DOHH2 (cell line): Measurements from ENCODE around the gene SORBS1.

Source experiments
- H3F3A ChIP-seq: fragments of 200-600 bp; sonication (generic), shearing (Covaris generic); 2 replicates; pipeline ENCODE4 v1.6.0; 2016; ENCODE audit warnings: antibody characterized with exemption, mild to moderate bottlenecking; ENCODE audit not compliant: control insufficient read depth, insufficient read depth
- H3K27ac ChIP-seq: fragments of 200-600 bp; sonication (generic); 2 replicates; pipeline ENCODE4 v1.5.1; 2014; ENCODE audit warnings: low read depth, mild to moderate bottlenecking, low read length, moderate library complexity
- H3K27me3 ChIP-seq: fragments of 200-600 bp; sonication (generic); 2 replicates; pipeline ENCODE4 v1.6.1; 2014; ENCODE audit warnings: mild to moderate bottlenecking, low read length, mixed read lengths; ENCODE audit not compliant: control insufficient read depth
- H3K36me3 ChIP-seq: fragments of 200-600 bp; sonication (generic); 2 replicates; pipeline ENCODE4 v1.6.1; 2014; ENCODE audit warnings: mild to moderate bottlenecking, low read length, moderate library complexity, mixed read lengths; ENCODE audit not compliant: control insufficient read depth
- H3K4me1 ChIP-seq: fragments of 200-600 bp; sonication (generic); 2 replicates; pipeline ENCODE4 v1.6.1; 2014; ENCODE audit warnings: mild to moderate bottlenecking, low read length, mixed read lengths; ENCODE audit not compliant: control insufficient read depth
- H3K4me2 ChIP-seq: fragments of 200-600 bp; sonication (generic); 2 replicates; pipeline ENCODE4 v1.6.0; 2014; ENCODE audit warnings: mild to moderate bottlenecking, low read length, moderate library complexity
- H3K4me3 ChIP-seq: fragments of 200-600 bp; sonication (generic); 2 replicates; pipeline ENCODE4 v1.5.1; 2014; ENCODE audit warnings: mild to moderate bottlenecking, low read length, mixed read lengths
- H3K79me2 ChIP-seq: fragments of 200-600 bp; sonication (generic); 2 replicates; pipeline ENCODE4 v1.6.1; 2014; ENCODE audit warnings: mild to moderate bottlenecking, low read length, mixed read lengths; ENCODE audit not compliant: control insufficient read depth
- H3K9me2 ChIP-seq: fragments of 200-600 bp; sonication (generic); replicated peaks from 2 replicates; pipeline ENCODE4 v1.6.1; 2014; ENCODE audit warnings: mild to moderate bottlenecking, low read length, mixed read lengths; ENCODE audit not compliant: control insufficient read depth
- H3K9me3 ChIP-seq: fragments of 200-600 bp; sonication (generic); 2 replicates; pipeline ENCODE4 v1.6.1; 2014; ENCODE audit warnings: antibody characterized with exemption, low read length, mixed read lengths; ENCODE audit not compliant: control insufficient read depth, insufficient read depth
- H4K20me1 ChIP-seq: fragments of 200-600 bp; sonication (generic); 2 replicates; pipeline ENCODE4 v1.6.0; 2014; ENCODE audit warnings: low read depth, mild to moderate bottlenecking, antibody characterized with exemption, low read length, moderate library complexity; ENCODE audit not compliant: control insufficient read depth, insufficient read depth
- CTCF ChIP-seq: fragments of 200-600 bp; sonication (generic); IDR thresholded peaks from one replicate; pipeline ENCODE4 v1.5.1; 2014; ENCODE audit warnings: antibody characterized with exemption, mild to moderate bottlenecking, low read depth, low read length; ENCODE audit not compliant: poor library complexity, severe bottlenecking
- EZH2phosphoT487 ChIP-seq: fragments of 200-600 bp; sonication (generic); IDR thresholded peaks from 2 replicates; pipeline ENCODE4 v1.6.1; 2017; ENCODE audit warnings: borderline replicate concordance, mild to moderate bottlenecking, antibody characterized with exemption, low read length, moderate library complexity, mixed read lengths

SORBS1 gene

DNA sequence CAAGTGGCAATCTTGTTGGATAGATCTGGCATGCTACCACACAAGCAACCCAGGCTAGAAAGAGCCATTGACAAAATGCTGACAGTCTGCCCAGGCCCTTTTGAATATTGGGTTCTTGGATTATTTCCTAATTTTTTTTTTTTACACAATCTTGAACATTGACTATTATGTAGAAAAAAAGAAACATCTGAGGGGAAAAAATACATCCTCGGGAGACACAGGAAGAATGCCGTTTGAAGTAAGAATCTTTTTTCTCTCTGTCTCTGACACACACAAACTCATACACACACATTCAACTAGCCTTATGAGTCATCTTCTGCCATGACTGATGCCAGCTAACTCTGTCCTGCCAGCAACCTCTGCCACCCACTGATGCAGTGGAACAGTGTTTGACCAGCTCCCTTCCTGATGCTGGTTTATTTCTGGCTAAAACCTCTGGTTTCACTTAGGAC lies 47.2 kb downstream of the SORBS1 start:
- Histone ChIP-seq H3K4me2 (no peak overlapping the region), H3K9me3 (no peaks in the 10 kb centered on the region), H3K79me2 (no peaks in the 10 kb centered on the region), H3K4me3 (no peak overlapping the region), H3K27ac (no peak overlapping the region), H3K36me3 (no peaks in the 10 kb centered on the region), H3F3A (no peaks in the 10 kb centered on the region), H3K4me1 (no peaks in the 10 kb centered on the region), H3K9me2 (no peaks in the 10 kb centered on the region), H4K20me1 (no peaks in the 10 kb centered on the region), H3K27me3 (peaks cover 26% of the 10 kb centered on the region; the same call in 1 of the 2 replicates)
- TF ChIP-seq EZH2phosphoT487 (no peak), CTCF (no peak)

- Histone ChIP-seq H3K9me3 (no peaks in the 10 kb centered on the region), H3K4me1 (no peaks in the 10 kb centered on the region), H3K79me2 (no peaks in the 10 kb centered on the region), H3F3A (no peaks in the 10 kb centered on the region), H3K4me2 (no peak overlapping the region), H3K27me3 (peaks cover 26% of the 10 kb centered on the region; the same call in 1 of the 2 replicates), H3K4me3 (no peak overlapping the region), H4K20me1 (no peaks in the 10 kb centered on the region), H3K9me2 (no peaks in the 10 kb centered on the region), H3K27ac (no peak overlapping the region), H3K36me3 (no peaks in the 10 kb centered on the region)
- TF ChIP-seq EZH2phosphoT487 (no peak), CTCF (no peak)
These were observed 48.1 kb downstream of the SORBS1 start for GRCh38 chr10:95513008-95513589.

GRCh38 chr10:95511314-95511713 lies 49.9 kb downstream of the SORBS1 start:
- Histone ChIP-seq H3K4me1 (no peaks in the 10 kb centered on the region), H3K79me2 (no peaks in the 10 kb centered on the region), H4K20me1 (no peaks in the 10 kb centered on the region), H3K36me3 (no peaks in the 10 kb centered on the region), H3K4me3 (no peak overlapping the region), H3K27me3 (peaks cover 13% of the 10 kb centered on the region; the same call in 1 of the 2 replicates), H3K27ac (no peak overlapping the region), H3F3A (no peaks in the 10 kb centered on the region), H3K9me2 (no peaks in the 10 kb centered on the region), H3K4me2 (no peak overlapping the region), H3K9me3 (no peaks in the 10 kb centered on the region)
- TF ChIP-seq CTCF (no peak), EZH2phosphoT487 (no peak)
